GM19463 (cell line): ENCODE data around the gene ASPN.

ENCODE experiments used
- ATAC-seq: cut with Tn5 transposase; IDR thresholded peaks from one replicate; pipeline ENCODE4 v1.9.1; 2021; ENCODE audit warnings: mild to moderate bottlenecking, moderate library complexity; ENCODE audit not compliant: unreplicated experiment

The ASPN gene

DNA sequence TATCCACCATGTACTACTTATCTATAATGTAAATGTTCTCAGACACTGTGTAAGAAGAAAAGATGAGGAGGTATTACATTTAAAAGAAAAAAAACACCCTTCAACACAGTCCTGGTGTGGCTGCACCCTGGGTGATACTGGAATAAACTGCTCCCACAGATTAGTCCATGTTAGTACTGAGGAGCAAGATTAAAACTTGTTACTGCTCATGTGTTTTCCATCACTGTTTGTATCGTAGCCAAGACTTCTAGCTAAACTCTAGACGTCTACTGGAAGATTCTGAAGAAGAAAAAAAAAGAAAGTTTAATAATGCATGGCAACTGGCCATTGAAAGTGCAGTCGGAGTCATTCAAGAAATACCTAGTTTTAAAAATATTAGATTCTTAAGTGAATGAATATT, at the start of gene ASPN:
TSS of gene ASPN (minus strand) at position 178 of the 400 bp plus-strand sequence.
- ATAC-seq, result no peak

DNA sequence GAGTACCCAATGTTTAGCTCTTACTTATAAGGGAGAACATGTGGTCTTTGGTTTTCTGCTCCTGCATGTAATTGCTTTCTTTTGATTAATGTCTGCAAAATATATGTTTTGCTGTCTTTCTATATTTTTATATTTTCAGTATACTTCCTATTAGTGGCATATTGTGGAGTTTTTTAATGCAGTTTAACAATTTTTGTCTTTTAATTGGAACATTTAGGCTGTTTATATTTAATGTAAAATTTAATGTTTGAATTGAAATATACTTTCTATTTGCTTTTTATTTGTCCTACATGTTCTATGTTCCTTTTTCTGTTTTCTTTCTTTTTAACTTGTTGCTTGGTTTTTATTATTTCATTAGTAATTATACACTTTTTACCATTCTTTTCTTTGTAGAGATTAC, 48.6 kb upstream of the ASPN start:
- no peak for ATAC-seq

DNA sequence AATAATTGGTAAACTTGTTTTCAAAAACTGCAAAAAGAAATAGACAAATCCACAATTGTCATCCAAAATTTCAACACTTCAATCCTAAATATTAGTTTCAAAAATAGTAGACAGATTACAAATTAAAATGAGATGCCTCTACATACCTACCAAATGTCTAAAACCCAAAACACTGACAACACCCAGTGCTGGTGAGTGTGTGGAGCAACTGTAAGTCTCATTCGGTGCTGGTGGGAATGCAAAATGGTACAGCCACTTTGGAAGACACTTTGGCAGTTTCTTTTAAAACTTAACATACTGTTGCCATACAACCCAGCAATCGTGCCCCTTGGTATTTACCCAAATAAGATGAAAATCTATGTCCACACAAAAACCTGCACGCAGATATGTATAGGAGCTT, 46.8 kb upstream of the ASPN start:
- ATAC-seq, result no peak

DNA sequence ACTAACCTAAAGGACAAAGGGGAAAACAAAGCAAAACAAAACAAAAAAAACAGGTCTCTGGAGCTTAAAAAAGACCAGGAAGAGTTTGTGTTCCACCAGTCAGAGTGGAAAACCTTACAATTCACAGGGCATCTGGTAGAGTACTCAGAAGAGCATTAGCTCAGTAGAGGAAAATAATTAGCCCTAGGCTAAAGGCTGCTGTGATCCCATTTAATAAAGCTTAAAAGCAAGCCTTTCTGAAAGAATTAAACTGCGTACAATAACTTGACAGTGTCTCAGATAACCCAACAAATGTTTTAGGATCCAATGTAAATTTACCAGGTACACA, 46.2 kb upstream of the ASPN start:
- no peak for ATAC-seq

DNA sequence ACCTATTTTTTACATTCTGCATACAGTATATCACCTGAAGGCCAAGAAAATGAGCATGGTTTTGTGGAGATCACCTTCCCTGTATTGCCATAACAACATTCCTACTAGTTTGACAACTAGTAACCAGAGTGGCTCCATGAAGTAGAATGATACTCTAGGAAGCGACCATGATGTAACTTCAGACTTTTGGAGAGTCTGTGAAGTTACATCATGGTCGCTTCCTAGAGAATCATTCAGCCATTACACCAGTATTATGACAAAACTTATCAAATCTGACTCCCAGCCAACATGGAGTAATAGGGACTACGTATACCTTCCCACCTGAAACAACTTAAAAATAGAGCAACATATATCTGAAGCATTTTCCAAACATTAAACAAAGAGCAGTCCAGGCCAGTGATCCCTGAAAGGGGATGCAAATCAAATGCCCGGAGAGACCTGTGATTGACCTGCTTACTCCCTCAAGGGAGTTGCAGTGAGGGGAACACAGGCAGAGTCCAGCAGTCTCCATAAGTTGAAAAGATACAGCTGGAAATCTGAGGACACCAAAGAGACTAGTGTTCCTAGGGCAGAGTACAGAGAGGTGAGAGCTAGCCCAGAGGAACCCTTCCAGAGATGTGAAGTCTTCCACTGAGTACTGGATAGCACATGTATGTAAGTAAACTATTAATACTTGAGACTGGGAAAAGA, 45.7 kb upstream of the ASPN start:
- no peak for ATAC-seq

DNA sequence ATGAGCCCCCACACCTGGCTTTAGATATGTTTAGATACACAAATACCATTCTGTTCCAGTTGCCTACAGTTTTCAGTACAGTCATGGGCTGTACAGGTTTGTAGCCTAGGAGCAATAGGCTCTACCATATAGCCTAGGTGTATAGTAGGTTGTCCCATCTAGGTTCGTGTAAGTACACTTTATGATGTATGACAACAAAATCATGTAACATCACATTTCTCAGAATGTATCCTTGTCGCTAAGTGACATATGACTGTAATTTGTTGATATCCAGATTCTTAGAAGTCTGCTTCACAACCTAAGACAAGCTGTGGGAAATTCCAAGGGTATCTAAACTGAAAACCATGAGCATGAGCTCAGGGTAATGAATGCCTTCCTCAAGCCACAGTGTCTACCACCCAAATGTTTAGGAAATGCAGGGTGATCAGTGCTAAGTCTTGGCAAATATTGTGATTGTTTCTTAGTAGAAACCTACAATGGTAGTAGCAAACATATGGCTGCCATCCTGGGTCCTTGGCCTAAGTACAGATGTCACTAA, 45.1 kb upstream of the ASPN start:
- no peak for ATAC-seq

DNA sequence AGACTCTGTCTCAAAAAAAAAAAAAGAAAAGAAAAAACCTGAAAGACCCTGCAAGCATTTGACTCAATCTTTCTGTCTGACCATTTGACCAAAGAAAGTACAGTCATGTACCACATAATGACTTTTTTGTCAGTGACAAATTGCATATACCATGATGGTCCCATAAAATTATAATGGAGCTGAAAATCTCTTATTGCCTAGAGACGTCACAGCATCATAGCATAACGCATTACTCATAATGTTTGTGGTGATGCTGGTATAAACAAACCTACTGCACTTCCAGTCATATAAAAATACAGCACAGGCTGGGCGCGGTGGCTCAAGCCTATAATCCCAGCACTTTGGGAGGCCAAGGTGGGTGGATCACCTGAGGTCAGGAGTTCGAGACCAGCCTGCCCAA, 43.0 kb upstream of the ASPN start:
- ATAC-seq, result no peak

DNA sequence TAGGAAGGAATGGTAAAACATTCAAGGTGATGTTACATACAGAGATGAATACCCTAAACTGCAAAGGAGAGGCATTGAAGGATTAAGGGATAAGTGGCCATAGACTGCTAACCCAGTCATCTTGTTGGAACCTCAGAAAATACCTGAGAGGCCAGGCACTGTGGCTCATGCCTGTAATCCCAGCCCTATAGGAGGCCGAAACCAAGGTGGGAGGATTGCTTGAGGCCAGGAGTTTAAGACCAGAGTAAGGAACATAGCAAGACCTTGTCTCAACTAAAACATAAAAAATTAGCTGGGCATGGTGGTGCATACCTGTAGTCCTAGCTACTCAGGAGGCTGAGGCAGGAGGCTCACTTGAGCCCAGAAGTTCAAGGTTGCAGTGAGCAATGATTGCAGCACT, 42.6 kb upstream of the ASPN start:
- no peak for ATAC-seq

DNA sequence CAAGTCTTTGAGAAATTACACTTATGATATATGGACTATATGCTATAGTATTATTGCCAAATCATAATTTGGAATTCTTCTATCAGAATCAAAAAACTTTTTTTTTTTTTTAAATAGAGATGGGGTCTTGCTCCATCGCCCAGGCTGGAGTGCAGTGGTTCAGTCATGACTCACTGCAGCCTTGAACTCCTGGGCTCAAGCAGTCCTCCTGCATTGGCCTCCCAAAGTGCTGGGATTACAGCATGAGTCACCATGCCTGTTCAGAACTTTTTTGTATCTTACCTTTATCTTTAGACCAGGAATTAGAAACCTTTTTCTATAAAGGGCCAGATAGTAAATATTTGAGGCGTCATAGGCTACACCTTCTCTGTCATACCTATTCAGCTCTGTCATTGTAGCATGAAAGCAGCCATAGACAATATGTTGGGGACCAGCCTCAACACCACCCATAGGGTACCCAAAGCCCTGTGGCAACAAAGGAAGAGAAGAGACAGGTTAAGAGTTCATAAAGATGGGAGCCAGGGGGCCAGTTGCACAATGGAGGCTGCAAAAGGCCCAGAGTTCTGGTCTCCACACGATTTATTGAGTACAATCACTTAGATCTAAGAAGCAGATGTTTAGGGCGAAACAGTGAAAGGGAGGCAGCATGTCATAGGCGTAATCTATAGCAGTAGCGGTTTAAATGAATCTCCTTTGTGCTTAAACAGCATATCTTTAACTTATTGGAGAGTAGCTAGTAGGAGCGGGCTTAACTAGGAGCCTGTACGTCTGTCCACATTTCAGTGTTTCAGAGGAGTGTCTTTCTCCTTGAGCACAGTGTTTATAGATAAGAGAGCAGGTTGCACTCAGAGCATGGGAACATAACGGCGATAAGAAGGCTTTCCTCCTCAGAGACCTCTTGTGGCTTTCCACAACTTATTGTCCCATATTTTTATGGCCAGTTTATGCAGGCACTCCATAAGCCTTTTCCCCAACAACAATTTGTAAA, 41.0 kb upstream of the ASPN start:
- ATAC-seq, result no peak

DNA sequence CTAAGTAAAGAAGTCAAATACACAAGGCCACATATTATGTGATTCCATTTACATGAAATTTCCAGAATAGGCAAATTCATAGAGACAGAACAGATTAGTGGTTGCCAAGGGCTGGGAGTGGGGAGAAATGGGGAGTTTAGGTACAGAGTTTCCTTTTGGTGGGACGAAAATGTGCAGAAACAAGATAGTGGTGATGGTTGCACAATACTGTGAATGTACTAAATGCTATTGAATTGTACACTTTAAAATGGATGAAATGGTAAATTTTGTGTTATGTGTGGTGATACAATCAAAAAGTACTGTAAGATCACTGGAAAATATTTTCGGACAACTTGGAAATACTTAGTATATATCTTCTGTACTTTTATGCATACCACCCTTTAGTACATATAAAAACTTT, 38.5 kb upstream of the ASPN start:
- ATAC-seq, result no peak

DNA sequence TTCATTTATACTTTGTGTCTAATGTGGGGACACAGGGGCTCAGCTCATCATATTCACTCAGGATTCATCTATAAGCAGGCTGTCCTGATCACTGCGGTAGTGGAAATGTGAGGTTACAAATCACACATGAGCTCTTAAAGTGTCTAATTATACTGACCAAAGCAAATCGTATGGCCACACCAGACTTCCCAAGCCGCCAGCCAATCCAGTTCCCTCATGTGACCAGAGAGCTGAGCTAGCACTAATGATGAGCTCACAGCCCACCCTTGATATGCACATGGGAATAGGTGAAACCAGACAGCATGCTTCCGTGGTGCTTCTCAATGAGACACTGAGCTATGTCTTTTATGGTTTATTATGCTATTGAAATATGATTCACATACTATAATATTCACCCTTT, 35.9 kb upstream of the ASPN start:
- ATAC-seq, result no peak

DNA sequence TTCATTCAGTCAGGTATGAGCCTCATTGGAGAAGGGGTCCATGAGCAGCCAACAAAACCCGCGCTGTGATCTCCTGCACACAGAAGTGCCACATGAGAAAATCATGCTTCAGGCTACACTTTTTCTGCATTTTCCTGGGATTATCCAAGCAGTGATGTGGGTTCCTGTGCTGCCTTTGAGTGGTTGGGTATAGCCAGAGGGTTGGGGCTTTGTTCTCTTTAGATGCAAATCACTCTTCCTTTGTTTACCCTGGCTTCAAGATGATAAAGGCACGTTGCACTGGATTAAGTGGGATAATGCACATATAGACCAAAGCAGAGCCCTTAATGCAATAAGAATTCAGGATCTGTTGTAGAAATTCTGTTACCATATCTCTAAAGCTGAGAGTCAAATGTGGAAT, 34.7 kb upstream of the ASPN start:
- ATAC-seq, result no peak

DNA sequence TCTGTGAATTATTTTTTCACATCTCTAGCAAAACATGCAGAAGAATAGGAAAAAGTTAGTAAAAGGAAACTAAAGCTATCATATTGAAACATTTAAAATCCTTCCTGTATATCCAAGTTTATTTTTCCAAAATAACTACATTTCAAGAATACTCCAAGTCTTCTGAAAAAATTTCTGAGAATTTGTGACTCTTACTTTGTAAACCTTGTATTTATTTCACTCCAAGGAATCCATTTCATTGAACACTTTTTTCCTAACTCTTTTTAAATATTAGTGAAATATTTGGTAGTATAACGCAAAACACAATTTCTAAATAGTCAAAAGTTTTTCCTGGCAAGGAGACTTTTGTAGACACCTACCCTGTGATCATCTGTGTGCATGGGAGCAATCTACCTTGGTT, 34.2 kb upstream of the ASPN start:
- ATAC-seq, result no peak

DNA sequence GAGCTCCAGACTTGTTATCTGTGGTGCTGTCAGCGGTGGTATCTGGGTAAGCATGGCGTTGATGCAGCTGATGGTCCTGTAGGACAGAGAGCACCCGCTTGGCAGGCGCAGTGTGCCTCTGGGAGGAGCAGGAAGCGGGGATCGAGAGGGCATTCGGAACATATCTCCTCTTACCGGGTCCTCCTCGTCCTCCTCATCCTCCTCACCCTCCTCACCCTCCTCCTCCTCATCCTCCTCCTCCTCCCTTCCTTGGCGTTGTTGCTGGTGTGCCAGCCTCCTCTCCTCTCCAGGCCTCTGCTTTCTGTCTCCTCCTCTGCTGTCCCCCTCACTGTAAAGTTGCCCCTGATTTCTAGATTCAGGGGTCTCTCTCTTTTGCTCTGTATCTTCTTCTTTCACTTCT, 32.3 kb upstream of the ASPN start:
- no peak for ATAC-seq

DNA sequence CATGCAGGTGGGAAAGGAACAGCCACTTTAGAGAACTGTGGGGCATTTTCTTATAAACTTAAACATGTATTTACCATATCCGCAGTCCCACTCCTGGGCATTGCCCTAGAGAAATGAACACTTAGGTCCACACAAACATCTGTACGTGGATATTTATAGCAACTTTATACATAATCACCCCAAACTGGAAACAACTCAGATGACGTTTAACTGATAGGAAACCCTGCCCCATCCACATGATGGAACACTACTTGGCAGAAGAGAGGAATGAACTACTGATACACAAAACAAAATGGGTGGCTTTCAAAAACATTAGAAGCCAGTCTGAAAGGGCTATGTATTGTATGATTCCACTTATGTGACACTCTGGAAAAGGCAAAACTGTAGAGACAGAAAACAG, 31.0 kb upstream of the ASPN start:
- ATAC-seq, result no peak

DNA sequence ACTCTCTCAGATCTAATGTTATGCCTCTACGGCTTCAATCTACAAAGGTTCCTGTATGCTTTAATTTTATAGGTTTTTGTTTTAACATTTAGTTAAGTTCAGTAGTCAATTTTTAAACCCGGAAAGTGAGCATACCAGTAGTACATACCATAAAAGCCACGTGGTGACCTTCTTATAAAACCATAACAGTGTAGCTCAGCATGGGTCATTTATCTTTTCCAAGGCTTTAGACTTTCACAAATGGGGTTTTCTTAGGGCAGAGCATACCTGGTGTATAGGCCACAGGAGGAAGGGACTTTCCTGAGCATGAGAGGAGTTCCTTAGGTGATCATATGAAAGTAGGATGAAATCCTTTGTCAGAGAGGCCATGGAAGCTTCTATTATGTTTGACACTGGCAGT, 30.3 kb upstream of the ASPN start:
- no peak for ATAC-seq

DNA sequence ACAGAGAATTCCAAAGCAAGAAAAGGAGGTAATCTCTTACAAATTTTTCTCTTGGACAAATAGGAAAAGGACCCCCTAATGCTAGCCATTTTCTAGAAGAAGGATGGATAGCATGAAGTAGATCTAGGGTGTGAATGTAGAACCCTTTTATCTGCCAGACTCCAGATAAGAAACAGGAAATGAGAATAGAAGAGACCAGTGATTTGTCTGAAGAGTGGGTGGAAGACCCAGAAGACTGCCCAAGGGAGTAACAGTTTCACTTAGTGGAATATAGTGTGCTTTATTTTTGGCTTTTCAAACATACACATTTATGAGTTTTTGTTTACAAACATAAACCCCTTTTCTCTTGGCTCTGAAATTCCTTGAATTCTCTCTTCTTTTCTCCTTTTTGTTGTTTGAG, 28.4 kb upstream of the ASPN start:
- no peak for ATAC-seq

DNA sequence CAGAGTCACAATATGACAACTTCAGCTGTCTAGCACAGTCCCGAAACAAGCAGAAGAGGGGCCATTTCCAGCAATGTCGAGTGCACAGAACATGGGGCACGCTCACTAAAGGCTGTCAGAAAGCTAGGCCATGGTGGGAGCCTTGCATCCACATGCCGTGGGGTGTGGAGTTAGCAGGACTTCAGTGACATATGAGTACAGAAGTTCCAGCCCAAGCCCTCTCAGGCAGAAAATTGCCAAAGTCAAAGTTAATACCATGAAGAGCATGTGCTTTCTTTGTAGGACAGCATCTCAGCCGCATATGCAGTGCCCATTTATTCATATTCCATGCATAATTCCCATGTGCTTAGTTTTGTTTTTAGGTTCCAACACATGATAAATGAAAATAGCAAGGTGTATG, 26.7 kb upstream of the ASPN start:
- ATAC-seq, result no peak

DNA sequence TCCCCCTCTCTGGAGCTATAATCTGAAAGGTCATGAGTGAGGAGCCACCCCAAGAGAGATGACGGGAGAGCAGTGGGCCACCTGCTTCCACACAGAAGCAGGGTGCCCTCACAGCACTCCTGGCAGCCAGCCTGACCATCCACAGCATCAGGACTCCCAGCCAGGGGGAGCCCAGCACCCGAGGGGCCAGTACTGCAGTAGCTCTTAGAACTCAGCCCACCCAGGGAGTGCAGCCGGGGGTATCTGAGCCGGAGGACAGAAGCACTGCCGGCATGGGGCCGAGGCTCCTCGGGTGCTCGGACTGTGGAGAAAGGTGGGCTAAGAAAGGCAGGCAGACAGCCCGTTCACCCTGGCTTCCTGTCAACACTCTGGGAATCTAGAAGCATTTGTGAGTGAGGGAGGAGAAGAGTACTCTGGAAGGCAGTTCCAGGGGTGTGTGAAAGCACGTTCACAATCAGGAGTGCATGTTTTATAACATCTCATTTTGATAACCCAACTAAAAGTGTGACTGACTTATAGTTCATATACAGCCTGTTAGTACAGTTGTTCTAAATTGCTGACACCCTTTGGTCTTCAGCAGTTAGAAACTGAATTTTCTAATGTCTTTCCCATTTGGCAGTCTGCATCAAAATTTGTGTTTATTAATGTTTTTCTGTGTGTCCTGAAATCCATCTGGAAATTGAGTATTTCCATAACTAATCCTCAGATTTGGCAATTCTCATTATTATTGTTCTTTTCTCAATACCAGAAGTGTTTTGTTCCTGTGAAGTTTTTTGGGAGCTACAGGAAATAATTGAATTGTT, 25.9 kb upstream of the ASPN start:
- ATAC-seq, result no peak

DNA sequence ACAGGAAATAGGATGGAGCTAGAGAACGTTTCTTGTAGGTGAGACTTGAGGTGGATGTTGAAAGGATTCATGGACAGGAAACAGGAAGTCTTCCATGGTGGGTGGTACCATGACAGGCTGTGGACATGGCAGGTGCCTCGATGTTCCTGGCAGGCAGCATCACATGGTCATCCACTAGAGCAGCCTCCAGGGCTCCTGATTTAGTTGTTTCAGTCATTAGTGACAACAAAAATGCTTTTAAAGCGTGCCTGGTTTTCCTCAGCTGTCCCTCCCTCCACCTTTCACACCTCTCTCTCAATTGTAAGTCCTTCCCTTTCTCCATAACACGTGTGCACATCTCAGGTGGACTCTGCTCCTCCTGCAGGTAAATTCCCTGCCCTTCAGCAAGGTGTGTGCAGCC, 25.2 kb upstream of the ASPN start:
- no peak for ATAC-seq

DNA sequence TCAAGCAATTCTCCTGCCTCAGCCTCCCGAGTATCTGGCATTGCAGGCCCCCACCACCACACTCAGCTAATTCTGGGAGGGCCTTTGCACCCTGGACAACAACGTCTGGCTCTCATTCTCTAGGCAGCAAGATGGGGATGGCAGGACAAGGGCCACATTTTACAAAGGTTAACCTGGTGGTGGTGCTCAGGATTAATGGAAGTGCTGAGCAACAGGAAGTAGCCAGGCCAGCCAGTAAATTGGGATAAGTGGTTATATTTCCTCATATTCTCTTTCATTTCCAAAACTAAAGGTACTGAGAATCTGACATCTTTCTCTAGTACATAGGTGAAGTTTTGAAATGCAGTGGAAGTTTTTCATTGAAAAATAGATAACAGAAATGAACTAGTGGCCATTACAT, 24.7 kb upstream of the ASPN start:
- no peak for ATAC-seq
